ENCODE measurements around the gene DPH7.

DNA sequence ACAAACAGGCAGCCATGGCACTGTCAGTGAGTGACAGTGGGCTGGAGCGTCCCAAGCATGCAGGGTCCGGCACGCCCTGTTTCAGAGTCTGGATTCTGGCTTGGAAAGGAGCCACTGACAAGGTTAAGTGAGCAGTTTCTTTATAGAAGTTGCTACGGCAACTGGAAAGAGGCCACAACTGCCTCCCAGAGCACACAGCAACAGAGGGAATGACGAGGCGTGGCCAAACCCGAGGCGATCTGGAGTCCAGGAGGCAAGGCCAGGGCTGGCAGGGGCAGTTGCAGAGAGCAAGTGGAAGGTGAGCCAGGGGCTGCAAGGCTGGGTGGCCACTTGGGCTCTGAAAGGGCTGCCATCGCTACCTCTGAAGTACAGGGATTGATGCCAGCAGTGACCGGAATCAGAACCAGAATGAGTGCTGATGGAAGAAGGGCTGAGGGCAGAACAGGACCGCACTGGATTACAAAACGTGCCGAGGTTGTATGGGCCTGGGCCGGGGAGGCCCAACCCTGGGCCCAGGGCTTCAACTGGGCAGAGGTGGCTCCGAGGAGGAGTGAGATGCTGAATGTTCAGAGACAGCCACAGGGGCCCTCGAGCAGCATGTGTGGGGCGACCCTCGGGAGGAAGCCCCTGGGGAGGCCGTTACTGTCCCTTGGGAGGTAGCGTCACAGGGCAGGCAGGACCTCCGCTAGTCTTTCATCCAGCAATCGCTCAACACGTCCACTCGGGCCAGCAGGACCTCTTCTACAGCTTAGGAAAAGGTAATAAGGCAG, 22.5 kb downstream of the DPH7 start:
- TF ChIP-seq NRF1 (IDR thresholded peaks at IDR 0.05; ENCODE audit: low read depth, low read length), result no peak
- no peak for TF ChIP-seq RAD21 (IDR thresholded peaks at IDR 0.05 in 1 of 2, conservative IDR thresholded peaks at IDR 0.05 in 1 of 2; ENCODE audit: low read depth in 2 of 2, low read length in 2 of 2)
